OCI-LY7 (cell line): ENCODE data around the gene PIGA. TPM values are rescaled to one million over a fixed set of nuclear protein-coding genes. Genes with fewer than 3 reads are reported as not detected.

Experiments used
- BruUV-seq: library from RNA; stranded (reverse); fragments of 400-500 nt; replicated peaks from 2 replicates; lab custom pipeline; 2021; lab: Mats Ljungman, UMichigan
- CTCF ChIA-PET: fragments of 300-600 bp; sonication (Branson Sonifier 250); formaldehyde crosslinking; loops from one replicate; lab custom pipeline; 2022; ENCODE audit warnings: antibody characterized with exemption; ENCODE audit not compliant: unreplicated experiment; lab: Charles Lee
- POLR2A ChIA-PET: fragments of 300-600 bp; sonication (Branson Sonifier 250); formaldehyde crosslinking; loops from one replicate; lab custom pipeline; 2022; ENCODE audit warnings: antibody characterized with exemption; lab: Charles Lee
- DNase-seq: peaks from one replicate; pipeline ENCODE4 v3.0.0-alpha.2; 2015; ENCODE audit warnings: low spot score
- H2AFZ ChIP-seq: fragments of 200-600 bp; sonication (generic), shearing (Covaris generic); 2 replicates; pipeline ENCODE4 v1.6.1; 2014; ENCODE audit warnings: mild to moderate bottlenecking, antibody characterized with exemption, low read length, moderate library complexity
- H3K27ac ChIP-seq: fragments of 200-600 bp; sonication (generic); 2 replicates; pipeline ENCODE4 v1.5.1; 2014; ENCODE audit warnings: mixed run types, low read depth, mild to moderate bottlenecking, moderate library complexity, low read length, inconsistent platforms; ENCODE audit not compliant: poor library complexity, severe bottlenecking
- H3K36me3 ChIP-seq: fragments of 200-600 bp; sonication (generic); 2 replicates; pipeline ENCODE4 v1.6.1; 2014; ENCODE audit warnings: mild to moderate bottlenecking, antibody characterized with exemption, low read length, moderate library complexity, mixed read lengths; ENCODE audit not compliant: insufficient read depth
- H3K4me1 ChIP-seq: fragments of 200-600 bp; sonication (generic); 2 replicates; pipeline ENCODE4 v1.5.1; 2014; ENCODE audit warnings: mild to moderate bottlenecking, low read length; ENCODE audit not compliant: insufficient read depth, poor library complexity, severe bottlenecking
- H3K4me2 ChIP-seq: fragments of 200-600 bp; sonication (generic); 2 replicates; pipeline ENCODE4 v1.6.1; 2014; ENCODE audit warnings: mild to moderate bottlenecking, low read length
- H3K4me3 ChIP-seq: fragments of 200-600 bp; sonication (generic); 2 replicates; pipeline ENCODE4 v1.5.1; 2014; ENCODE audit warnings: mild to moderate bottlenecking, low read depth, low read length; ENCODE audit not compliant: poor library complexity, severe bottlenecking
- H3K79me2 ChIP-seq: fragments of 200-600 bp; sonication (generic); 2 replicates; pipeline ENCODE4 v1.6.1; 2016; ENCODE audit warnings: low read depth, mild to moderate bottlenecking, low read length, moderate library complexity, mixed read lengths; ENCODE audit not compliant: insufficient read depth
- H3K9me2 ChIP-seq: fragments of 200-600 bp; sonication (generic); 2 replicates; pipeline ENCODE4 v1.6.1; 2016; ENCODE audit warnings: mild to moderate bottlenecking, low read length, mixed read lengths; ENCODE audit not compliant: insufficient read depth
- H3K9me3 ChIP-seq: fragments of 200-600 bp; sonication (generic); 2 replicates; pipeline ENCODE4 v1.6.1; 2014; ENCODE audit warnings: mild to moderate bottlenecking, mixed run types, low read length, mixed read lengths
- H4K20me1 ChIP-seq: fragments of 200-600 bp; sonication (generic); 2 replicates; pipeline ENCODE4 v1.6.1; 2014; ENCODE audit warnings: mild to moderate bottlenecking, antibody characterized with exemption, low read length, moderate library complexity, mixed read lengths; ENCODE audit not compliant: insufficient read depth
- CTCF ChIP-seq: fragments of 200-600 bp; sonication (generic); conservative IDR thresholded peaks from 2 replicates; pipeline ENCODE4 v1.5.1; 2014; ENCODE audit warnings: mild to moderate bottlenecking, antibody characterized with exemption, low read length, moderate library complexity, mixed read lengths
- EZH2phosphoT487 ChIP-seq: fragments of 200-600 bp; sonication (generic); IDR thresholded peaks from 2 replicates; pipeline ENCODE4 v1.6.1; 2018; ENCODE audit warnings: low read depth, borderline replicate concordance, mild to moderate bottlenecking, mixed run types, antibody characterized with exemption, low read length, moderate library complexity, mixed read lengths
- intact Hi-C: fragments of 100-400 bp; cut with micrococcal nuclease; formaldehyde crosslinking; loops from one replicate; pipeline ENCODE4 v1.10.0; 2022; ENCODE audit not compliant: unreplicated experiment
- total RNA-seq, 2 experiments: library from RNA; depleted of rRNA in 1 of 2; stranded (reverse); fragments of >200 nt in 1 of 2; shearing (Covaris generic) in 1 of 2; gene quantifications; 2 replicates each; pipeline ENCODE4 v1.2.3, GENCODE V29; 2014 to 2022

The PIGA gene
- total RNA-seq, 2 experiments from 2014 or later, result 13.1 to 33.0 TPM

- no peaks in the 10 kb centered on the region for H3K9me2 ChIP-seq
- H3K4me1 ChIP-seq, result no peaks in the 10 kb centered on the region
- intact Hi-C loops, result no loop called here
- TF ChIP-seq CTCF, result peak; percentile 54
- no peak for TF ChIP-seq EZH2phosphoT487
- no peak overlapping the region for H3K4me2 ChIP-seq
- H2AFZ ChIP-seq, result no peak overlapping the region
- H3K9me3 ChIP-seq, result no peaks in the 10 kb centered on the region
- H3K27ac ChIP-seq, result no peak overlapping the region
- H3K79me2 ChIP-seq, result no peaks in the 10 kb centered on the region
- no peak for DNase-seq
- CTCF ChIA-PET, result interaction anchor here (2.2 kb wide), 1 partner anchor 84 kb away, joined by 10 read pairs; no protein-coding TSS in a partner anchor
- no peak overlapping the region for H3K4me3 ChIP-seq
- H3K36me3 ChIP-seq, result no peaks in the 10 kb centered on the region
- no peaks in the 10 kb centered on the region for H4K20me1 ChIP-seq
- no TSS peak for BruUV-seq
- POLR2A ChIA-PET, result no interaction called here
Measured at GRCh38 chrX:15382813-15383212, 47.5 kb upstream of the PIGA start.

GRCh38 chrX:15376956-15377355 is 41.6 kb upstream of the PIGA start:
- Histone ChIP-seq H2AFZ (no peak overlapping the region), H3K27ac (no peak overlapping the region), H3K4me1 (no peaks in the 10 kb centered on the region), H3K9me3 (no peaks in the 10 kb centered on the region), H3K79me2 (no peaks in the 10 kb centered on the region), H3K4me3 (no peak overlapping the region), H3K36me3 (no peaks in the 10 kb centered on the region), H3K9me2 (no peaks in the 10 kb centered on the region), H3K4me2 (no peak overlapping the region), H4K20me1 (no peaks in the 10 kb centered on the region)
- DNase-seq, result no peak
- ChIA-PET CTCF (no interaction called here), POLR2A (no interaction called here)
- intact Hi-C loops, result no loop called here
- TF ChIP-seq EZH2phosphoT487 (no peak), CTCF (no peak)
- no TSS peak for BruUV-seq

GRCh38 chrX:15373976-15374375 is 38.7 kb upstream of the PIGA start:
- intact Hi-C loops, result no loop called here
- ChIA-PET POLR2A (interaction anchor here (0.6 to 0.8 kb wide), 3 partner anchors 10 to 1613 kb away, joined by 3 to 4 read pairs (median 3); no protein-coding TSS in a partner anchor), CTCF (no interaction called here)
- no TSS peak for BruUV-seq
- Histone ChIP-seq H3K79me2 (no peaks in the 10 kb centered on the region), H3K9me2 (no peaks in the 10 kb centered on the region), H2AFZ (no peak overlapping the region), H3K4me2 (no peak overlapping the region), H3K4me1 (no peaks in the 10 kb centered on the region), H3K36me3 (no peaks in the 10 kb centered on the region), H3K27ac (no peak overlapping the region), H3K9me3 (no peaks in the 10 kb centered on the region), H4K20me1 (no peaks in the 10 kb centered on the region), H3K4me3 (no peak overlapping the region)
- DNase-seq, result no peak
- TF ChIP-seq CTCF, result no peak
- no peak for TF ChIP-seq EZH2phosphoT487
